Spinal cord (tissue), 10 donors: ENCODE results near the gene SERPIND1. TPM values are rescaled to one million over a fixed set of nuclear protein-coding genes. Genes with fewer than 3 reads are reported as not detected.
A peak's percentile ranks its signal among the peaks of the same experiment; 100 is the strongest.

Experiments used
- DNase-seq, 6 donors: peaks; one replicate each; pipeline versions ENCODE4 v3.0.0 to v3.0.0-alpha.2; 2013 to 2015; ENCODE audit warnings: low spot score in 6 of 6, low read depth in 4 of 6
- H3K27ac ChIP-seq: one replicate; pipeline ENCODE4 v1.5.1; 2013; ENCODE audit warnings: low read depth, low read length, control low read depth
- H3K27me3 ChIP-seq: one replicate; pipeline ENCODE4 v1.6.1; 2013; ENCODE audit warnings: low read length; ENCODE audit not compliant: control insufficient read depth, insufficient read depth
- H3K36me3 ChIP-seq: one replicate; pipeline ENCODE4 v1.6.1; 2013; ENCODE audit warnings: low read length; ENCODE audit not compliant: control insufficient read depth, insufficient read depth
- H3K4me1 ChIP-seq: one replicate; pipeline ENCODE4 v1.6.1; 2013; ENCODE audit warnings: low read length; ENCODE audit not compliant: control insufficient read depth, insufficient read depth
- H3K4me3 ChIP-seq: one replicate; pipeline ENCODE4 v1.5.1; 2013; ENCODE audit warnings: low read depth, low read length, control low read depth
- H3K9me3 ChIP-seq: one replicate; pipeline ENCODE4 v1.6.1; 2013; ENCODE audit warnings: low read length; ENCODE audit not compliant: control insufficient read depth, insufficient read depth
- WGBS: methylation state at CpG from one replicate; pipeline ENCODE4 v1.1.5; 2013; ENCODE audit warnings: missing lambda C conversion rate; ENCODE audit not compliant: insufficient coverage; 5-methylcytosine and 5-hydroxymethylcytosine counted together
- polyA plus RNA-seq, 2 donors: library from polyadenylated mRNA; unstranded; fragments of 120-200 nt; gene quantifications; one replicate each; pipeline ENCODE4 v1.2.1, GENCODE V29; 2013; ENCODE audit not compliant: insufficient read length in 2 of 2
- total RNA-seq, 2 donors: library from RNA; depleted of rRNA in 1 of 2; stranded (reverse); fragments of 120-200 nt in 1 of 2; fragments of >200 nt in 1 of 2; gene quantifications; one replicate each; pipeline versions ENCODE4 v1.2.3 to v1.2.4, GENCODE V29; 2013 to 2014
- donor health status: healthy.

Gene SERPIND1
- total and polyA plus RNA-seq, 4 donors, result 9.6 to 201 (median 61.3) TPM

DNA sequence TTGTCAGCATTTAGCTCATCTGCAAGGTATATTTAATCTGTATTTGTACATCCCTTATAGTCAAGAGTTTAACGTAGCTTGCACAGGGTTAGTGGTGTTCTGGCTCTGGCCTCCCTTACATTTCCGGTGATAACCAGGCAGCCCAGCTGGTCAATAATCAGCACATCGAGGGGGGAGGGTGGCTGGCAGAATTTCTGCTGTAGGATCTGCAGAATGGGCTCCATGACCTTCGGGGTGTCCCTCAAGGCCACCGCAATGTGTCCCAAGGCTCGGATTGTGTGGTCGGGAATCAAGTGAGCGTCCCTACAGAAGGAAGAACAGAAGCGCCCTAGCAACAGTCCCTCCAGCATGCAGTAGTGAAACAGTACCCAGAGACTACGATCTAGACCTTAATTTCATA, 25.1 kb downstream of the SERPIND1 start:
- no peaks in the 10 kb centered on the region for H3K4me1 ChIP-seq
- no peaks in the 10 kb centered on the region for H3K27me3 ChIP-seq
- H3K36me3 ChIP-seq, result peaks cover 75% of the 10 kb centered on the region
- WGBS, result 96% methylated on average over 9 of the region's 10 CpGs
- no peak overlapping the region for H3K4me3 ChIP-seq
- H3K9me3 ChIP-seq, result no peaks in the 10 kb centered on the region
- DNase-seq, result no peak
- H3K27ac ChIP-seq, result no peak overlapping the region

DNA sequence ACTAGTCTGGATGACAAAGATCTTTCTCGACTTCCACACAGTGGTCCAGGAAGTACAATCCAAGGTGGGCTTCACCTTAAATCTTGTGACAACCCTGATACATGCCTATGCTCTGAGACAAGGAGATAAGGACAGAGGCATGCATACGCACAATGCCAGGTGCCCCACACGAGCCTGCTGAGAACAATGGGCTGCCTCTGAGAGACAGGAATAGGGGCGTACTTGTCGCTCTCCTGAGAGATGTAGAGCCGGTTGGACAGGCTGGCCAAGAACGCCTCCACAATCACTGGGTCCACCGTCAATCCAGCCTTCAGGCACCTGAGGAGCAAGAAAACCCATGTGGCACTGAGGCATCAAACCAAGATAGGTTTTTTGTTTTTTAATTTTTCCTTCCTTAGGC, 25.5 kb downstream of the SERPIND1 start:
- H3K4me1 ChIP-seq, result no peaks in the 10 kb centered on the region
- peaks cover 75% of the 10 kb centered on the region for H3K36me3 ChIP-seq
- H3K27ac ChIP-seq, result no peak overlapping the region
- WGBS, result 87% methylated on average over 8 of the region's 8 CpGs
- H3K9me3 ChIP-seq, result no peaks in the 10 kb centered on the region
- no peaks in the 10 kb centered on the region for H3K27me3 ChIP-seq
- DNase-seq, result no peak
- H3K4me3 ChIP-seq, result no peak overlapping the region

DNA sequence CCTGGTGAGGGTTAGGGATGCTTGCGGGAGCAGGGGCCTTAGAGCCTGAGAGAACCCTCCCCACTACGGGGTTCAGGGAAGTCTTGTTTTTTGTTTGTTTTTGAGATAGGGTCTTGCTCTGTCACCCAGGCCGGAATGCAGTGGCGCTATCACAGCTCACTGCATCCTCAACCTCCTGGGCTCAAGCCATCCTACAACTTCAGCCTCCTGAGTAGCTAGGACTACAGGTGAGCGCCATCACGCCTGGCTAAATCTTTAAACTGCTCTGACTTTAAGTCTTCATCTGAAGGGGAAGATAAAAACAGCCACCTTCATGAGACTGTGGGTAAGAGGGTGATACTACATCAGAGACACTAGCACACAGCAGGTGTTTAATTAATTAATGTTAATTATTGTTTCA, 28.5 kb downstream of the SERPIND1 start:
- no peak overlapping the region for H3K27ac ChIP-seq

DNA sequence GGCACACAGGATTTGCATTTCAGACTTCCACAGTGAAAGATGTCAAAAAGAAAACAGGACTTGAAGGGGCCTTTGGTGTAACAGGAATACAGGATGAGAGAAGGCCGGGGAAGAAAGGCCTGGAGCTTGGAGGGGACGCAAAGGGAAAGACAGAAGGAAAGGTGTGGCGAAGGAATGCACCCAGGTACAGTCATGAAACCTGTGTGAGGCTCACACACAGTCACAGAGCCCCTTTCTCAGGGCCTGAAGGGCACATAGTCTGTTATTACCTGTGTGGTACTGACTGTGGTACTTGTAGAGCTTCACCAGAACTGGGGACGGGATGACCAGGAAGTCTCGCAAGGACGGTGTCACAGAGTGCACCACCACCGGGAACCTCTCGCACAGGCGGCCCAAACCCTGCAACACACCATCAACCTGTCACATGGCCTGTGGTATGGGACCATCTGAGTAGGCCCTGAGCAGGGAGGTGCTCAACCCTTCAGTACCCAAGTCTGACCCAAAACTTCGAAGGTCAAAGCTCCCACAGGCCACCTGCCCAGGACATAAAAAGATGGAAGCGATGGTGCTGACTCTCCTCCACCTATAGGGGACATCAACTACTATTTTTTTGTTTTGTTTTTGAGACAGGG, 29.1 kb downstream of the SERPIND1 start:
- 95% methylated on average over 10 of the region's 11 CpGs for WGBS
- no peak overlapping the region for H3K27ac ChIP-seq
- peaks cover 72% of the 10 kb centered on the region for H3K36me3 ChIP-seq

More for the DNA sequence above, 28.5 kb downstream of the SERPIND1 start:
- H3K36me3 ChIP-seq, result peaks cover 76% of the 10 kb centered on the region
- no peaks in the 10 kb centered on the region for H3K4me1 ChIP-seq
- no peaks in the 10 kb centered on the region for H3K9me3 ChIP-seq
- no peak overlapping the region for H3K4me3 ChIP-seq
- no CpG with 5 or more reads among the region's 6 CpGs for WGBS
- H3K27me3 ChIP-seq, result no peaks in the 10 kb centered on the region
- DNase-seq, result no peak

DNA sequence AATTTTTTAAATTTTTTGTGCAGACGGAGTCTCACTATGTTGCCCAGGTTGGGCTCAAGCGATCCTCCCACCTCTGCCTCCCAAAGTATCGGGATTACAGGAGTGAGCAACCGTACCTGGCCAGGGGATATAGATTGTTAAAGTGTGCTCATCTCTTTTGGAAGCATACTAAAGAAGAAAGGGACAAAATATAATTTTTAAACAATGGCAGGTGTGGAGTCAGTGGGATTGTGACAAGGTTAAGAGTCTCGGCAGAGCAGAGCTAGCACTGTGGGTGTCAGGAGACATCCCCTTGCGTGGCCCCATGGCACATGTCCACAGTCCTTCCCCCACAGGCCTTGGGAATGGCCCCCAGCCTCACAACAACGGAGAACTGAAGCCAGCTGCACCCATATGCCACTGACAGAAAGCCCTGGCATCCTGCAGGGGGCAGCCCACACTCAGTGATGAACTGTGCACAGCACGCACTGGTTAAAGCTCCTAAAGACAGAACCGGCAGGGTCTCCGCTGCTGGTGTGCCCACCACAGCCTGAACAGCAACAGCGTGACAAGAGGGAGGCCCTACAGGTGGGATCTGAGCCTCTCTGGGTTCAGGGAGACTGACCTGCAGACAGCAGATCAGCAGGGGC, 29.9 kb downstream of the SERPIND1 start:
- H3K27ac ChIP-seq, result no peak overlapping the region
- 60% methylated on average over 7 of the region's 11 CpGs for WGBS

More for the DNA sequence above, 29.1 kb downstream of the SERPIND1 start:
- Histone ChIP-seq H3K4me3 (no peak overlapping the region), H3K9me3 (no peaks in the 10 kb centered on the region), H3K4me1 (no peaks in the 10 kb centered on the region), H3K27me3 (no peaks in the 10 kb centered on the region)
- DNase-seq, result no peak

DNA sequence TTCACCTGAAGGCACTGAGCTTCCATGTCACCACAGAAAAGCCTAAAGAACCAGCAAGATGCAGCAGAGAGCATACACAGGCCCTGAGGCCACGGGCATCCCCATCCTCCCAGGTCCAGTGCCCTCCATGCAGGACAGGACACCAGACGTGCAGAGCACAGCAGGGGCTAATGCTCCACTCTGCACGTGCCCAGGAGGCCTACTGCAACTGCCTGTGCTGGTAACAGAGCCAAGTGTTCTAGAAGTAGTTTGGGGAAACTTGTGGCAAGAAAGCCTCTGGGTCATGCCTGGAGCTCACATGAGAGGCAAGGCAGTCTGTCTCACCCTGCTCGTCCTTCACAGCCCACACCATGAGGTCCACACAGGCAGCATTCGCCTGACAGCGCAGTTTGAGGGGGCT, 30.7 kb downstream of the SERPIND1 start:
- Histone ChIP-seq H3K4me1 (no peaks in the 10 kb centered on the region), H3K4me3 (no peak overlapping the region), H3K27me3 (no peaks in the 10 kb centered on the region), H3K36me3 (peaks cover 71% of the 10 kb centered on the region), H3K27ac (no peak overlapping the region), H3K9me3 (no peaks in the 10 kb centered on the region)
- no peak for DNase-seq
- WGBS, result 91% methylated on average over 6 of the region's 6 CpGs

More for the DNA sequence above, 29.9 kb downstream of the SERPIND1 start:
- H3K4me1 ChIP-seq, result no peaks in the 10 kb centered on the region
- DNase-seq, result peak in 3 of 6 donors; percentile 14 to 69 (median 48)
- H3K36me3 ChIP-seq, result peaks cover 72% of the 10 kb centered on the region
- H3K4me3 ChIP-seq, result no peak overlapping the region
- no peaks in the 10 kb centered on the region for H3K27me3 ChIP-seq
- no peaks in the 10 kb centered on the region for H3K9me3 ChIP-seq

DNA sequence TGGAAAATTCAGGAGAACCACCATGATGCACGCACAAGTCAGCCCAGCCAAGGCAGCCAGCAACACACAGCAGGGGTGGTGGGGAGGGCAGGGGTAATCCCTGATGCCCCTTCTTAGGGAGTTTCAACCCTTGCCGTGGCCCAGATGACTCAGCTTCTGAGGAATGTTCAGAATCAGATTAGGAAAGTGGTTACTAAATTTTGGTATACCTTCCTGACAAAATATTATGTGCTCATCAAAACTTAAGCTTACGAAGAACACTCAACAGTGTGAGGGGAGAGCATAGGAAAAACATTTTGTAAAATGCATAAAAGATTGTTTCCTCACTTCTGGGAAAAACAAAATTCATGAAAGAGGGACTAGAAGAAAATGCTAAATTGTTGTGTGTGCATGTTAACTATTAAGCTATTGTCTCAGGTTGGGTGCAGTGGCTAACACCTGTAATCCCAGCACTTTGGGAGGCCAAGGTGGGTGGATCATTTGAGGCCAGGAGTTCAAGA, 32.1 kb downstream of the SERPIND1 start:
- Histone ChIP-seq H3K4me3 (no peak overlapping the region), H3K4me1 (no peaks in the 10 kb centered on the region), H3K36me3 (peaks cover 79% of the 10 kb centered on the region), H3K27ac (no peak overlapping the region), H3K27me3 (no peaks in the 10 kb centered on the region), H3K9me3 (no peaks in the 10 kb centered on the region)
- no CpG with 5 or more reads among the region's 3 CpGs for WGBS
- DNase-seq, result no peak

DNA sequence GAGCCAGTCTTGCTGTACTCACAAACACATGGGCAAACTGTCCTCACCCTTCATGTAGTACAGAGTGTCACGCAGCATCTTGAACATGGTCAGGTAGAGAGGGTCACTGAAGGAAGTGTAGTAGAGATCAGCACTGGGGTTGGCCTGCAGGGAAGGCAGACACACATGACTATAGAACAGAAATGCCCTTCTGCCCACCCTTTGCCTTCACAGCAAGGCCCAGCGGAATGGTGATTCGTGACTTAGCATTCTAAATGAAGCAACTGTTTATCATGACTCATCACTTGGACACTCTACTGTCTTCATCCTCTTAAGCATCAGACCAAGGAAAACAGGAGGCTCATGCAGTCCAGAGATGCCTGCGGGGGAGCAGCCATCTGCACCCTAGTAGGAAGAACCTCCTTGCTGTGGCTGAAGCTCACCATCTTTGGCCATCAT, 33.4 kb downstream of the SERPIND1 start:
- 98% methylated on average over 4 of the region's 4 CpGs for WGBS
- no peaks in the 10 kb centered on the region for H3K27me3 ChIP-seq
- H3K36me3 ChIP-seq, result peaks cover 79% of the 10 kb centered on the region
- no peak overlapping the region for H3K4me3 ChIP-seq
- no peaks in the 10 kb centered on the region for H3K4me1 ChIP-seq
- no peak overlapping the region for H3K27ac ChIP-seq
- H3K9me3 ChIP-seq, result no peaks in the 10 kb centered on the region
- DNase-seq, result no peak

DNA sequence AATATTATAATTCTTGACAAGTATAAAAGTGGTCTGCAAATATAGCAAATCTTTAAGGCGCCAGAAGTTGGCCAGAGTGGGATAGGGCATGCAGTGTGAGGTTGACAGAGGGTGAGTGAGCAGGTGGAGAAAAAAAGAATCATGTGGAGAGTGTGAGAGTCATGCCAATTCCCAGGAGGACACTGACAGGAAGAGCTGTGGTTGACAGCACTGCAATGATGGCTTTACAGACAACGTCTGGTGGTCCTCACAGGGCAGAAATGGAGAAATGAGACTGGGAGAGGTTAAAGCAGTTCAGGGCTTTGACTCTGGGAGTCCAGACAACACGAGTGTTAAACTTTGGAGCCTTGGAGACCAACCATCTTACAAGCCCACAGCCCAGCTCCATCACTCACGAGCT, 34.9 kb downstream of the SERPIND1 start:
- DNase-seq, result no peak
- Histone ChIP-seq H3K27ac (no peak overlapping the region), H3K4me3 (no peak overlapping the region), H3K36me3 (peaks cover 82% of the 10 kb centered on the region), H3K9me3 (no peaks in the 10 kb centered on the region), H3K27me3 (no peaks in the 10 kb centered on the region), H3K4me1 (no peaks in the 10 kb centered on the region)
- 100% methylated on average over 1 of the region's 4 CpGs for WGBS
